NB4 (cell line): ENCODE results near the gene CAMTA2.

Experiments used
- DNase-seq: peaks from one replicate; pipeline ENCODE4 v3.0.0; 2010; ENCODE audit warnings: low read depth
- H3K4me3 ChIP-seq: one replicate; pipeline ENCODE4 v1.5.1; 2011; ENCODE audit warnings: mild to moderate bottlenecking, low read depth, low read length, moderate library complexity
- CTCF ChIP-seq: IDR thresholded peaks from one replicate; pipeline ENCODE4 v1.5.1; 2012; ENCODE audit warnings: low read depth, low read length
- MYC ChIP-seq: IDR thresholded peaks from 2 replicates; pipeline ENCODE4 v1.6.1; 2011; ENCODE audit warnings: low read depth, low read length
- POLR2A ChIP-seq: IDR thresholded peaks from 2 replicates; pipeline ENCODE4 v1.6.1; 2011; ENCODE audit warnings: mild to moderate bottlenecking; ENCODE audit not compliant: insufficient read length; ENCODE audit errors: extremely low read depth
- TF ChIP-seq, protein P1 (sequence below): IDR thresholded peaks from 2 replicates; pipeline ENCODE4 v1.6.1; 2011; ENCODE audit warnings: low read depth, low read length

The CAMTA2 gene

GRCh38 chr17:4986951-4987766 is at the start of gene CAMTA2:
CAMTA2 (minus strand) TSS chr17:4987675; CDS start chr17:4986222, 1,453 bp downstream.
- peak within 1 kb of the TSS; percentile 65 for H3K4me3 ChIP-seq
- TF ChIP-seq POLR2A = peak; percentile 35
- TF ChIP-seq MYC = peak; percentile 63; the same call in 1 of the 2 replicates
- TF ChIP-seq, protein P1, sequence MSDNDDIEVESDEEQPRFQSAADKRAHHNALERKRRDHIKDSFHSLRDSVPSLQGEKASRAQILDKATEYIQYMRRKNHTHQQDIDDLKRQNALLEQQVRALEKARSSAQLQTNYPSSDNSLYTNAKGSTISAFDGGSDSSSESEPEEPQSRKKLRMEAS = peak; percentile 79
- TF ChIP-seq CTCF = peak; percentile 42
- peak; percentile 82 for DNase-seq

GRCh38 chr17:5035315-5035714 is 47.8 kb upstream of the CAMTA2 start, which contains the start of gene SLC52A1:
SLC52A1 (minus strand) TSS chr17:5035426; CDS start chr17:5034606, 820 bp downstream.
- no peak within 1 kb of the TSS for H3K4me3 ChIP-seq
- no peak for DNase-seq
- TF ChIP-seq, protein P1 = no peak
- TF ChIP-seq POLR2A (no peak), CTCF (no peak), MYC (no peak)

- DNase-seq = no peak
- no peak overlapping the region for H3K4me3 ChIP-seq
- no peak for TF ChIP-seq MYC
- TF ChIP-seq CTCF = no peak
- TF ChIP-seq, protein P1 = no peak
- TF ChIP-seq POLR2A = no peak
Observed at GRCh38 chr17:5034651-5035050, 47.2 kb upstream of the CAMTA2 start.

GRCh38 chr17:5034063-5034462 is 46.6 kb upstream of the CAMTA2 start:
- H3K4me3 ChIP-seq = no peak overlapping the region
- no peak for DNase-seq
- no peak for TF ChIP-seq CTCF
- no peak for TF ChIP-seq POLR2A
- TF ChIP-seq, protein P1 = no peak
- TF ChIP-seq MYC = no peak

- no peak for DNase-seq
- TF ChIP-seq MYC (no peak), POLR2A (no peak), CTCF (no peak)
- TF ChIP-seq, protein P1 = no peak
- no peak overlapping the region for H3K4me3 ChIP-seq
Observed at GRCh38 chr17:5033352-5034015, 46.0 kb upstream of the CAMTA2 start.
